ENCODE measurements around the gene SLC45A3.

Gene SLC45A3

GRCh38 chr1:205699416-205699815 lies 19.1 kb upstream of the SLC45A3 start:
- H3K4me3 ChIP-seq (ENCODE audit: low read depth, low read length) = no peak overlapping the region
- no peak for TF ChIP-seq CTCF (IDR thresholded peaks at IDR 0.05; ENCODE audit: low read depth, low read length)

- TF ChIP-seq CTCF (IDR thresholded peaks at IDR 0.05; ENCODE audit: low read depth, low read length) = no peak
- H3K4me3 ChIP-seq (ENCODE audit: low read depth, low read length) = no peak overlapping the region
Measured at GRCh38 chr1:205698921-205699320, 18.6 kb upstream of the SLC45A3 start.

GRCh38 chr1:205693421-205693991 lies 13.2 kb upstream of the SLC45A3 start:
- H3K4me3 ChIP-seq (ENCODE audit: low read depth, low read length) = no peak overlapping the region

DNA sequence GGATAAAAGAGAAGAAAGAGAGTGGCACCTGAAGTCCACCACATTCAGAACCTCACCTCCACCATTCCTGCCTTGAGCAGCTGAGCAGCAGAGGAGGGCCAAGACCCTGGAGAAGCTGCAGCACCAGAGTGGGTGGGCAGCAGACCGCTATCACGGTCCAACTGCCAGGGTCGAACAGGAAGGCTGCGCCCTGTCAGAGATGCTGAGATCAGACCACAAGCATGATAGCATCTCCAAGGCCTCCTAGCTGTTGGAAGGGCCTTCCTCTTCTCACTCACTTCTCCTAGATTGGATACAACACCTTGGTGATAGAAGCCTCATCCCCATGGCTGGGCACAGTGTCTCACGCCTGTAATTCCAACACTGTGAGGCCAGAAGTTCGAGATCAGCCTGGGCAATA lies 12.1 kb upstream of the SLC45A3 start:
- TF ChIP-seq CTCF (IDR thresholded peaks at IDR 0.05; ENCODE audit: low read depth, low read length) = no peak
- no peak overlapping the region for H3K4me3 ChIP-seq (ENCODE audit: low read depth, low read length)

More at GRCh38 chr1:205693421-205693991, 13.2 kb upstream of the SLC45A3 start:
- TF ChIP-seq CTCF (IDR thresholded peaks at IDR 0.05; ENCODE audit: low read depth, low read length) = no peak

DNA sequence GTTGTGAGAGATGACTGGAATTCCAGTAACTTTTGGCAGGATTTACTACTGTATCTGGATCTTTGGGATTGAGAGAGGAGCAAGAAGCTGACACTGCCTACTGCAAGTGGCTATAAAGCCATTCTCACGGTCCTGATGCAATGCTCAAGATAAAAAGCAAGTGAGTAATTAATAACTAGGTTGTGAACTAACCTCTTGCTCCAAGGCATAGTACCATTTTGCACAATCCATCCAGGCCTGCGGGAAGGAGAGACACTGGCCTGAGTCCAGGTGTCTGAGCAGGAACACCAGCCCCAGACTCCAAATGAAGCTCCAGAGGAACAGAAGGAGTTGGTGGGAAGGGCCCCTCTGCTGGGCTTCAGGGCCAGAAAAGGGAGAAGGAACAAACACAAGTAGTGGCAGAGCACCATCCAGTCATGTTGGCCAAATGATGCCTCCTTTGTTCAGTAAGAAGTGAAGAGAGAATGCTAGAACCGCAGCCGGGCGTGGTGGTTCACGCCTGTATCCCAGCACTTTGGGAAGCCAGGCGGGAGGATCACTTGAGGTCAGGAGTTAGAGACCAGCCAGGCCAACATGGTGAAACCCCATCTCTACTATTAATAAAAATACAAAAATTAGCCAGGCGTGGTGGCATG lies 9.9 kb upstream of the SLC45A3 start:
- H3K4me3 ChIP-seq (ENCODE audit: low read depth, low read length) = no peak overlapping the region
- TF ChIP-seq CTCF (IDR thresholded peaks at IDR 0.05; ENCODE audit: low read depth, low read length) = no peak

GRCh38 chr1:205689479-205689878 lies 9.2 kb upstream of the SLC45A3 start:
- no peak overlapping the region for H3K4me3 ChIP-seq (ENCODE audit: low read depth, low read length)
- no peak for TF ChIP-seq CTCF (IDR thresholded peaks at IDR 0.05; ENCODE audit: low read depth, low read length)

DNA sequence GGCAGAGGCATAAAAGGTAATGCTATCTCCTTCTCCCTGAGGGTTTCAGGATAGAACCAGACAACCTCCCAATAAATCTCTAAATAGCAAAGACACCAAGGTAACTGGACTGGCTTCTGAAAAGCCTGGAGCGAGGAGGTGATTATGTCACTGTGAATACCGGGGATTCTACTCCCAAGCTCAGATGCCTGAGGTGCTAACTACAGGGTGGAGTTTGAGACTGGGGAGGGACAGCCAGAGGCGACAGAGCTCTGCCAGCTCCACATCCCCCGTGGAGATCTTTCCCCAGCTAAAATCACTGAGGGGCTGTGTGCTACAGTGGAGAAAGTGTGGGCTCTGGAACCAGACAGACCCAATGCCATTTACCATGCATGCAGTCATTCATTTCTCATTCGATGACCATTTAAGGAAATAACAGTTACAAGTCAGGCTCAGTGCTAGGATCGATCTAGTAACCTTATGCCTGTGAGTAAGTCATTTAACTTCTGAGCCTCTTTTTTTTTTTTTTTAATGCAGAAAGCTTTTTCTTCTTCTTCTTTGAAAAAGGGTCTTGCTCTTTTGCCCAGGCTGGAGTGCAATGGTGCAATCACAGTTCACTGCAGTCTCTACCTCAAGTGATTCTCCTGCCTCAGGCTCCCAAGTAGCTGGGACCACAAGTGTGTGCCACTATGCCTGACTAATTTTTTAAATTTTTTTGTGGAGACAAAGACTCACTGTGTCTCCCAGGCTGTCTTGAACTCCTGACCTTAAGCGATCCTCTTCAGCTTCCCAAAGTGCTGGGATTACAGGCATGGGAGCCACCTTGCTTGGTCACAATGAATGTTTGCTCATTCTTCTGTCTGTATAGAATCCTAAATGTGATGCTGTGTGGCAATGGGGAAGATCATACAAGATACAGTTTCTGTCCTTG lies 8.1 kb upstream of the SLC45A3 start:
- no peak for TF ChIP-seq CTCF (IDR thresholded peaks at IDR 0.05; ENCODE audit: low read depth, low read length)
- no peak overlapping the region for H3K4me3 ChIP-seq (ENCODE audit: low read depth, low read length)
